GM19324 (cell line): ENCODE data around the gene LHCGR.
"Not testable (repeated sequence)": the region's sequence is repeated elsewhere in the genome, so short reads cannot be mapped to it uniquely, and the experiment has no call there.

Experiments
- ATAC-seq: cut with Tn5 transposase; IDR thresholded peaks from one replicate; pipeline ENCODE4 v1.9.1; 2021; ENCODE audit warnings: mild to moderate bottlenecking, moderate library complexity; ENCODE audit not compliant: unreplicated experiment, low FRiP score

The LHCGR gene

GRCh38 chr2:48713647-48714046, 41.9 kb downstream of the LHCGR start:
- ATAC-seq: no peak

GRCh38 chr2:48712151-48712550, 43.4 kb downstream of the LHCGR start:
- no peak for ATAC-seq

- ATAC-seq: no peak
Observed at GRCh38 chr2:48711343-48711742, 44.2 kb downstream of the LHCGR start.

GRCh38 chr2:48709096-48710034, 46.2 kb downstream of the LHCGR start:
- ATAC-seq: no peak

- no peak for ATAC-seq
Observed at GRCh38 chr2:48707466-48707865, 48.1 kb downstream of the LHCGR start.

- not testable (repeated sequence) for ATAC-seq
Observed at GRCh38 chr2:48703621-48704020, 51.9 kb downstream of the LHCGR start.

- no peak for ATAC-seq
Observed at GRCh38 chr2:48699348-48699930, 56.1 kb downstream of the LHCGR start.

- ATAC-seq: no peak
Observed at GRCh38 chr2:48696881-48697280, 58.6 kb downstream of the LHCGR start.

- no peak for ATAC-seq
Observed at GRCh38 chr2:48695991-48696390, 59.5 kb downstream of the LHCGR start.

GRCh38 chr2:48694149-48694548, 61.4 kb downstream of the LHCGR start:
- ATAC-seq: no peak

GRCh38 chr2:48693645-48694044, 61.9 kb downstream of the LHCGR start:
- ATAC-seq: no peak

GRCh38 chr2:48693066-48693465, 62.5 kb downstream of the LHCGR start:
- no peak for ATAC-seq

- no peak for ATAC-seq
Observed at GRCh38 chr2:48691935-48692691, 63.4 kb downstream of the LHCGR start.

- no peak for ATAC-seq
Observed at GRCh38 chr2:48685126-48685525, 70.4 kb downstream of the LHCGR start.

GRCh38 chr2:48677450-48677849, 78.1 kb downstream of the LHCGR start:
- no peak for ATAC-seq

- ATAC-seq: no peak
Observed at GRCh38 chr2:48674933-48675332, 80.6 kb downstream of the LHCGR start.

- no peak for ATAC-seq
Observed at GRCh38 chr2:48673581-48673980, 81.9 kb downstream of the LHCGR start.

GRCh38 chr2:48668992-48669391, 86.5 kb downstream of the LHCGR start:
- ATAC-seq: peak; percentile 80

- no peak for ATAC-seq
Observed at GRCh38 chr2:48651158-48651790, 104.2 kb downstream of the LHCGR start.

GRCh38 chr2:48638261-48638660, 117.3 kb downstream of the LHCGR start:
- ATAC-seq: no peak
